Activated CD4-positive, alpha-beta memory T cell treated with anti-CD3 and anti-CD28 coated beads for 36 hours (primary cell): Measurements from ENCODE around the gene MAP2. TPM values are rescaled to one million over a fixed set of nuclear protein-coding genes. Genes with fewer than 3 reads are reported as not detected.

Experiments
- CTCF ChIA-PET: fragments of 350-600 bp; sonication (Branson Sonifier 250); formaldehyde crosslinking; loops from one replicate; lab custom pipeline; 2021; ENCODE audit warnings: antibody characterized with exemption, inconsistent platforms; lab: Charles Lee
- POLR2A ChIA-PET: fragments of 350-600 bp; sonication (Branson Sonifier 250); formaldehyde crosslinking; loops from one replicate; lab custom pipeline; 2021; ENCODE audit warnings: antibody characterized with exemption; lab: Charles Lee
- DNase-seq: peaks from one replicate; pipeline ENCODE4 v3.0.0-alpha.2; 2020
- H3K27ac Mint-ChIP-seq: one replicate; pipeline ENCODE4 v1.8.0; 2021; ENCODE audit warnings: mixed read lengths
- H3K27me3 Mint-ChIP-seq: one replicate; pipeline ENCODE4 v1.8.0; 2021; ENCODE audit warnings: mixed read lengths
- H3K36me3 Mint-ChIP-seq: one replicate; pipeline ENCODE4 v1.8.0; 2021; ENCODE audit warnings: mixed read lengths
- H3K4me1 Mint-ChIP-seq: one replicate; pipeline ENCODE4 v1.8.0; 2021; ENCODE audit warnings: low read depth, mixed read lengths
- H3K4me3 Mint-ChIP-seq: one replicate; pipeline ENCODE4 v1.8.0; 2021; ENCODE audit warnings: mild to moderate bottlenecking, mixed read lengths
- H3K9me3 Mint-ChIP-seq: one replicate; pipeline ENCODE4 v1.8.0; 2021; ENCODE audit warnings: mixed read lengths
- intact Hi-C: fragments of 100-400 bp; cut with micrococcal nuclease; formaldehyde crosslinking; loops from one replicate; pipeline ENCODE4 v1.15.1; 2023
- total RNA-seq, 2 experiments: library from RNA; stranded (reverse); gene quantifications; one replicate each; pipeline ENCODE4 v1.2.3, GENCODE V29; 2021

The MAP2 gene
- total RNA-seq, 2 experiments from 2014 or later: 0.07 to 0.27 TPM

GRCh38 chr2:209496586-209496982 lies 72.7 kb downstream of the MAP2 start:
- intact Hi-C loops: no loop called here

GRCh38 chr2:209498614-209499013 lies 74.8 kb downstream of the MAP2 start:
- Mint-ChIP-seq H3K27me3 (no peaks in the 10 kb centered on the region), H3K4me3 (no peak overlapping the region), H3K27ac (no peak overlapping the region), H3K36me3 (no peaks in the 10 kb centered on the region), H3K4me1 (no peaks in the 10 kb centered on the region), H3K9me3 (peaks cover 11% of the 10 kb centered on the region)
- POLR2A ChIA-PET: no interaction called here
- CTCF ChIA-PET: no interaction called here
- intact Hi-C loops: no loop called here
- no peak for DNase-seq

More at GRCh38 chr2:209496586-209496982, 72.7 kb downstream of the MAP2 start:
- ChIA-PET CTCF (no interaction called here), POLR2A (no interaction called here)
- H3K9me3 Mint-ChIP-seq: peaks cover 11% of the 10 kb centered on the region
- H3K36me3 Mint-ChIP-seq: no peaks in the 10 kb centered on the region
- no peak overlapping the region for H3K27ac Mint-ChIP-seq
- DNase-seq: no peak
- no peaks in the 10 kb centered on the region for H3K4me1 Mint-ChIP-seq
- no peaks in the 10 kb centered on the region for H3K27me3 Mint-ChIP-seq
- H3K4me3 Mint-ChIP-seq: no peak overlapping the region

GRCh38 chr2:209499069-209499468 lies 75.2 kb downstream of the MAP2 start:
- intact Hi-C loops: no loop called here
- Mint-ChIP-seq H3K36me3 (no peaks in the 10 kb centered on the region), H3K4me3 (no peak overlapping the region), H3K27ac (no peak overlapping the region), H3K9me3 (peaks cover 11% of the 10 kb centered on the region), H3K4me1 (no peaks in the 10 kb centered on the region), H3K27me3 (no peaks in the 10 kb centered on the region)
- CTCF ChIA-PET: no interaction called here
- DNase-seq: no peak
- POLR2A ChIA-PET: no interaction called here

GRCh38 chr2:209501579-209501978 lies 77.7 kb downstream of the MAP2 start:
- peaks cover 6% of the 10 kb centered on the region for H3K9me3 Mint-ChIP-seq
- DNase-seq: no peak
- no peaks in the 10 kb centered on the region for H3K36me3 Mint-ChIP-seq
- no peak overlapping the region for H3K4me3 Mint-ChIP-seq
- H3K4me1 Mint-ChIP-seq: no peaks in the 10 kb centered on the region
- intact Hi-C loops: no loop called here
- ChIA-PET POLR2A (no interaction called here), CTCF (no interaction called here)
- H3K27me3 Mint-ChIP-seq: no peaks in the 10 kb centered on the region
- no peak overlapping the region for H3K27ac Mint-ChIP-seq

- DNase-seq: no peak
- H3K27me3 Mint-ChIP-seq: no peaks in the 10 kb centered on the region
- H3K9me3 Mint-ChIP-seq: no peaks in the 10 kb centered on the region
- H3K36me3 Mint-ChIP-seq: no peaks in the 10 kb centered on the region
- intact Hi-C loops: no loop called here
- ChIA-PET POLR2A (no interaction called here), CTCF (no interaction called here)
- no peak overlapping the region for H3K4me3 Mint-ChIP-seq
- H3K4me1 Mint-ChIP-seq: no peaks in the 10 kb centered on the region
- no peak overlapping the region for H3K27ac Mint-ChIP-seq
Measured at GRCh38 chr2:209505410-209505809, 81.6 kb downstream of the MAP2 start.

GRCh38 chr2:209508255-209508654 lies 84.4 kb downstream of the MAP2 start:
- H3K9me3 Mint-ChIP-seq: no peaks in the 10 kb centered on the region
- H3K36me3 Mint-ChIP-seq: no peaks in the 10 kb centered on the region
- CTCF ChIA-PET: no interaction called here
- no peak for DNase-seq
- H3K4me1 Mint-ChIP-seq: no peaks in the 10 kb centered on the region
- H3K27ac Mint-ChIP-seq: no peak overlapping the region
- POLR2A ChIA-PET: no interaction called here
- intact Hi-C loops: no loop called here
- no peaks in the 10 kb centered on the region for H3K27me3 Mint-ChIP-seq
- no peak overlapping the region for H3K4me3 Mint-ChIP-seq

GRCh38 chr2:209511637-209512036 lies 87.8 kb downstream of the MAP2 start:
- no peaks in the 10 kb centered on the region for H3K9me3 Mint-ChIP-seq
- H3K27me3 Mint-ChIP-seq: no peaks in the 10 kb centered on the region
- no peaks in the 10 kb centered on the region for H3K4me1 Mint-ChIP-seq
- H3K4me3 Mint-ChIP-seq: no peak overlapping the region
- no peak for DNase-seq
- POLR2A ChIA-PET: no interaction called here
- intact Hi-C loops: no loop called here
- CTCF ChIA-PET: no interaction called here
- no peak overlapping the region for H3K27ac Mint-ChIP-seq
- H3K36me3 Mint-ChIP-seq: no peaks in the 10 kb centered on the region

- Mint-ChIP-seq H3K4me1 (no peaks in the 10 kb centered on the region), H3K27ac (no peak overlapping the region), H3K36me3 (no peaks in the 10 kb centered on the region), H3K9me3 (no peaks in the 10 kb centered on the region), H3K27me3 (no peaks in the 10 kb centered on the region), H3K4me3 (no peak overlapping the region)
- no peak for DNase-seq
- ChIA-PET POLR2A (interaction anchor here (0.6 kb wide), 1 partner anchor 18 kb away, joined by 3 read pairs; no protein-coding TSS in a partner anchor), CTCF (no interaction called here)
- intact Hi-C loops: no loop called here
Measured at GRCh38 chr2:209512971-209513370, 89.1 kb downstream of the MAP2 start.

GRCh38 chr2:209517436-209517835 lies 93.6 kb downstream of the MAP2 start:
- no peak overlapping the region for H3K27ac Mint-ChIP-seq
- ChIA-PET POLR2A (no interaction called here), CTCF (no interaction called here)
- no peak overlapping the region for H3K4me3 Mint-ChIP-seq
- H3K9me3 Mint-ChIP-seq: no peaks in the 10 kb centered on the region
- DNase-seq: no peak
- no peaks in the 10 kb centered on the region for H3K27me3 Mint-ChIP-seq
- intact Hi-C loops: no loop called here
- no peaks in the 10 kb centered on the region for H3K4me1 Mint-ChIP-seq
- H3K36me3 Mint-ChIP-seq: no peaks in the 10 kb centered on the region

- intact Hi-C loops: no loop called here
- Mint-ChIP-seq H3K27me3 (no peaks in the 10 kb centered on the region), H3K36me3 (no peaks in the 10 kb centered on the region), H3K9me3 (no peaks in the 10 kb centered on the region), H3K4me1 (no peaks in the 10 kb centered on the region), H3K4me3 (no peak overlapping the region), H3K27ac (no peak overlapping the region)
- ChIA-PET POLR2A (no interaction called here), CTCF (no interaction called here)
- no peak for DNase-seq
Measured at GRCh38 chr2:209519271-209519670, 95.4 kb downstream of the MAP2 start.

- no peak overlapping the region for H3K27ac Mint-ChIP-seq
- no peaks in the 10 kb centered on the region for H3K27me3 Mint-ChIP-seq
- no peak overlapping the region for H3K4me3 Mint-ChIP-seq
- no peak for DNase-seq
- intact Hi-C loops: no loop called here
- H3K9me3 Mint-ChIP-seq: no peaks in the 10 kb centered on the region
- ChIA-PET CTCF (no interaction called here), POLR2A (no interaction called here)
- H3K36me3 Mint-ChIP-seq: no peaks in the 10 kb centered on the region
- H3K4me1 Mint-ChIP-seq: no peaks in the 10 kb centered on the region
Measured at GRCh38 chr2:209519906-209520305, 96.1 kb downstream of the MAP2 start.

GRCh38 chr2:209523041-209523740 lies 99.3 kb downstream of the MAP2 start:
- Mint-ChIP-seq H3K27me3 (no peaks in the 10 kb centered on the region), H3K36me3 (no peaks in the 10 kb centered on the region), H3K4me3 (no peak overlapping the region), H3K4me1 (peaks cover 9% of the 10 kb centered on the region), H3K27ac (no peak overlapping the region), H3K9me3 (no peaks in the 10 kb centered on the region)
- intact Hi-C loops: no loop called here
- DNase-seq: no peak
- ChIA-PET POLR2A (no interaction called here), CTCF (no interaction called here)

GRCh38 chr2:209523867-209524266 lies 100.0 kb downstream of the MAP2 start:
- DNase-seq: no peak
- Mint-ChIP-seq H3K27ac (no peak overlapping the region), H3K36me3 (no peaks in the 10 kb centered on the region), H3K4me1 (peaks cover 9% of the 10 kb centered on the region), H3K4me3 (no peak overlapping the region), H3K27me3 (no peaks in the 10 kb centered on the region), H3K9me3 (no peaks in the 10 kb centered on the region)
- ChIA-PET POLR2A (no interaction called here), CTCF (no interaction called here)
- intact Hi-C loops: no loop called here
